Liver (tissue), 9 donors: Measurements from ENCODE around the gene CCL21. TPM values are rescaled to one million over a fixed set of nuclear protein-coding genes. Genes with fewer than 3 reads are reported as not detected.

Experiments used
- DNase-seq: peaks from one replicate; pipeline ENCODE4 v3.0.0-alpha.2; 2017; ENCODE audit warnings: low spot score
- H3K27ac ChIP-seq, 2 donors: one replicate each; pipeline ENCODE4 v1.7.0; 2013; ENCODE audit warnings: inconsistent platforms in 2 of 2, low read length in 2 of 2, control low read depth in 1 of 2, low read depth in 1 of 2, mild to moderate bottlenecking in 1 of 2
- H3K27me3 ChIP-seq, 4 donors: one replicate each; pipeline versions ENCODE4 v1.6.1 to v1.7.0; 2013; ENCODE audit warnings: low read length in 3 of 4, inconsistent platforms in 1 of 4, mild to moderate bottlenecking in 1 of 4, moderate library complexity in 1 of 4; ENCODE audit not compliant: control insufficient read depth in 4 of 4, insufficient read depth in 4 of 4
- H3K36me3 ChIP-seq, 4 donors: one replicate each; pipeline versions ENCODE4 v1.6.1 to v1.7.0; 2013; ENCODE audit warnings: low read length in 3 of 4, mild to moderate bottlenecking in 3 of 4, low read depth in 1 of 4, moderate library complexity in 1 of 4; ENCODE audit not compliant: control insufficient read depth in 4 of 4, insufficient read depth in 3 of 4
- H3K4me1 ChIP-seq, 4 donors: one replicate each; pipeline versions ENCODE4 v1.6.1 to v1.7.0; 2013; ENCODE audit warnings: low read length in 3 of 4, mild to moderate bottlenecking in 3 of 4, moderate library complexity in 1 of 4; ENCODE audit not compliant: control insufficient read depth in 4 of 4, insufficient read depth in 4 of 4
- H3K4me3 ChIP-seq, 3 donors: one replicate each; pipeline versions ENCODE4 v1.6.1 to v1.7.0; 2013; ENCODE audit warnings: low read length in 3 of 3, control low read depth in 1 of 3, low read depth in 1 of 3, mild to moderate bottlenecking in 1 of 3
- H3K9ac ChIP-seq, 2 donors: one replicate each; pipeline ENCODE4 v1.7.0; 2013; ENCODE audit warnings: low read length in 2 of 2, mild to moderate bottlenecking in 2 of 2, moderate library complexity in 2 of 2, control low read depth in 1 of 2, low read depth in 1 of 2
- H3K9me3 ChIP-seq, 4 donors: one replicate each; pipeline versions ENCODE4 v1.6.1 to v1.7.0; 2013; ENCODE audit warnings: low read length in 3 of 4; ENCODE audit not compliant: control insufficient read depth in 4 of 4
- ATF3 ChIP-seq: IDR thresholded peaks from 2 replicates; pipeline ENCODE4 v1.6.1; 2016; ENCODE audit warnings: antibody characterized with exemption
- EGR1 ChIP-seq, 2 donors: IDR thresholded peaks; 2 replicates each; pipeline ENCODE4 v1.6.1; 2016 to 2018; ENCODE audit warnings: antibody characterized with exemption in 2 of 2, low read depth in 2 of 2
- FOXA1 ChIP-seq: IDR thresholded peaks from 2 replicates; pipeline ENCODE4 v1.6.1; 2016; ENCODE audit warnings: antibody characterized with exemption
- FOXA2 ChIP-seq: IDR thresholded peaks from 2 replicates; pipeline ENCODE4 v1.6.1; 2016; ENCODE audit warnings: antibody characterized with exemption
- GABPA ChIP-seq, 2 donors: IDR thresholded peaks in 1 of 2; conservative IDR thresholded peaks in 1 of 2; 2 replicates each; pipeline ENCODE4 v1.6.1; 2016; ENCODE audit warnings: antibody characterized with exemption in 2 of 2, mild to moderate bottlenecking in 1 of 2, moderate library complexity in 1 of 2
- HNF4G ChIP-seq: IDR thresholded peaks from 2 replicates; pipeline ENCODE4 v1.6.1; 2016; ENCODE audit warnings: antibody characterized with exemption
- JUND ChIP-seq, 2 donors: IDR thresholded peaks; 2 replicates each; pipeline ENCODE4 v1.6.1; 2016; ENCODE audit warnings: antibody characterized with exemption in 2 of 2
- NR2F2 ChIP-seq: IDR thresholded peaks from 2 replicates; pipeline ENCODE4 v1.6.1; 2016; ENCODE audit warnings: antibody characterized with exemption
- RAD21 ChIP-seq, 2 donors: IDR thresholded peaks; 2 replicates each; pipeline ENCODE4 v1.6.1; 2016; ENCODE audit warnings: antibody characterized with exemption in 2 of 2, mild to moderate bottlenecking in 2 of 2
- SP1 ChIP-seq: IDR thresholded peaks from 2 replicates; pipeline ENCODE4 v1.6.1; 2018; ENCODE audit warnings: antibody characterized with exemption, mild to moderate bottlenecking
- TAF1 ChIP-seq: conservative IDR thresholded peaks from 2 replicates; pipeline ENCODE4 v1.6.1; 2016; ENCODE audit warnings: antibody characterized with exemption, mild to moderate bottlenecking
- YY1 ChIP-seq: IDR thresholded peaks from 2 replicates; pipeline ENCODE4 v1.6.1; 2016; ENCODE audit warnings: antibody characterized with exemption, mild to moderate bottlenecking
- WGBS: extraction: QIAGEN DNeasy Blood & Tissue Kit; methylation state at CpG from one replicate; pipeline ENCODE4 v1.1.7; 2013; 5-methylcytosine and 5-hydroxymethylcytosine counted together
- polyA plus RNA-seq, 2 donors: library from polyadenylated mRNA; stranded (reverse) in 1 of 2; unstranded in 1 of 2; fragments of 200-250 nt in 1 of 2; fragments of >200 nt in 1 of 2; fragmentation: Nextera tagmentation in 1 of 2; extraction: Ambion mirVana in 1 of 2; gene quantifications; one replicate each; pipeline versions ENCODE4 v1.2.1 to v1.2.3, GENCODE V29; 2013 to 2015
- total RNA-seq, 2 donors: library from RNA; depleted of rRNA; stranded (reverse); fragments of >200 nt; gene quantifications; one replicate each; pipeline ENCODE4 v1.2.3, GENCODE V29; 2014
- TF ChIP-seq, protein P1 (sequence below): fragments of 150-350 bp; IDR thresholded peaks from 2 replicates; pipeline ENCODE4 v1.5.1; 2017; ENCODE audit warnings: improper control_type of control experiment, low read depth, low read length; ENCODE audit not compliant: missing input control
- TF ChIP-seq, protein P2 (sequence below): IDR thresholded peaks from 2 replicates; pipeline ENCODE4 v1.6.1; 2016; ENCODE audit warnings: antibody characterized with exemption, mild to moderate bottlenecking
- TF ChIP-seq, protein P3 (sequence below): IDR thresholded peaks from 2 replicates; pipeline ENCODE4 v1.6.1; 2016; ENCODE audit warnings: antibody characterized with exemption
- donor health status: healthy.
- donor health status: healthy.
- donor health status: healthy.
- donor health status: healthy.
- donor health status: healthy.

The CCL21 gene
- total and polyA plus RNA-seq, 4 donors: 2.2 to 31.0 (median 10.6) TPM

DNA sequence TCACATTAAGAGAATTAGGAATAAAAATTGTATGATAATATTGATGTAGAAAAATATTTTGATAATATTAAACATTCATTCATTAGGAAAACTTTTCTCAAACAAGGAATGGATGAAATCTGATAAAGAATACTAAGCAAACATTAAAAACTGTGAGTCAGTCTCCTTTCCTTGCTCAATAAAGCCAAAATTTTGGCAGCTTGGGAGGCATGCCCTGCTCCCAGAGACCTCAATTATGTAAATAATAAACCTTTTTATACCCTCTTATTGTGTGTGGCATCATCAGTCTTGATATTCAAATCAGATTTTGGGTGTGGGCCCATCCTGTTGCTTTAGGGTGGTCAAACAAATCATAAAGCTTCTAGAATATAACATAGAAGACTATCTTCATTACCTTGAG, 36.6 kb upstream of the CCL21 start:
- Histone ChIP-seq H3K36me3 (no peaks in the 10 kb centered on the region), H3K27me3 (no peaks in the 10 kb centered on the region), H3K4me3 (no peak overlapping the region), H3K27ac (no peak overlapping the region), H3K9me3 (peaks cover 0 to 4% (median 0%) of the 10 kb centered on the region in 4 donors), H3K9ac (no peak overlapping the region), H3K4me1 (no peaks in the 10 kb centered on the region)
- TF ChIP-seq, protein P1, sequence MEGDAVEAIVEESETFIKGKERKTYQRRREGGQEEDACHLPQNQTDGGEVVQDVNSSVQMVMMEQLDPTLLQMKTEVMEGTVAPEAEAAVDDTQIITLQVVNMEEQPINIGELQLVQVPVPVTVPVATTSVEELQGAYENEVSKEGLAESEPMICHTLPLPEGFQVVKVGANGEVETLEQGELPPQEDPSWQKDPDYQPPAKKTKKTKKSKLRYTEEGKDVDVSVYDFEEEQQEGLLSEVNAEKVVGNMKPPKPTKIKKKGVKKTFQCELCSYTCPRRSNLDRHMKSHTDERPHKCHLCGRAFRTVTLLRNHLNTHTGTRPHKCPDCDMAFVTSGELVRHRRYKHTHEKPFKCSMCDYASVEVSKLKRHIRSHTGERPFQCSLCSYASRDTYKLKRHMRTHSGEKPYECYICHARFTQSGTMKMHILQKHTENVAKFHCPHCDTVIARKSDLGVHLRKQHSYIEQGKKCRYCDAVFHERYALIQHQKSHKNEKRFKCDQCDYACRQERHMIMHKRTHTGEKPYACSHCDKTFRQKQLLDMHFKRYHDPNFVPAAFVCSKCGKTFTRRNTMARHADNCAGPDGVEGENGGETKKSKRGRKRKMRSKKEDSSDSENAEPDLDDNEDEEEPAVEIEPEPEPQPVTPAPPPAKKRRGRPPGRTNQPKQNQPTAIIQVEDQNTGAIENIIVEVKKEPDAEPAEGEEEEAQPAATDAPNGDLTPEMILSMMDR: no peak
- TF ChIP-seq GABPA (IDR thresholded peaks at IDR 0.05 in 1 of 2, conservative IDR thresholded peaks at IDR 0.05 in 1 of 2) (no peak), NR2F2 (no peak), YY1 (no peak), ATF3 (no peak), TAF1 (no peak), RAD21 (IDR thresholded peaks at IDR 0.05) (no peak), HNF4G (no peak), SP1 (no peak), JUND (IDR thresholded peaks at IDR 0.05) (no peak), FOXA1 (no peak), FOXA2 (no peak)
- no peak for DNase-seq

DNA sequence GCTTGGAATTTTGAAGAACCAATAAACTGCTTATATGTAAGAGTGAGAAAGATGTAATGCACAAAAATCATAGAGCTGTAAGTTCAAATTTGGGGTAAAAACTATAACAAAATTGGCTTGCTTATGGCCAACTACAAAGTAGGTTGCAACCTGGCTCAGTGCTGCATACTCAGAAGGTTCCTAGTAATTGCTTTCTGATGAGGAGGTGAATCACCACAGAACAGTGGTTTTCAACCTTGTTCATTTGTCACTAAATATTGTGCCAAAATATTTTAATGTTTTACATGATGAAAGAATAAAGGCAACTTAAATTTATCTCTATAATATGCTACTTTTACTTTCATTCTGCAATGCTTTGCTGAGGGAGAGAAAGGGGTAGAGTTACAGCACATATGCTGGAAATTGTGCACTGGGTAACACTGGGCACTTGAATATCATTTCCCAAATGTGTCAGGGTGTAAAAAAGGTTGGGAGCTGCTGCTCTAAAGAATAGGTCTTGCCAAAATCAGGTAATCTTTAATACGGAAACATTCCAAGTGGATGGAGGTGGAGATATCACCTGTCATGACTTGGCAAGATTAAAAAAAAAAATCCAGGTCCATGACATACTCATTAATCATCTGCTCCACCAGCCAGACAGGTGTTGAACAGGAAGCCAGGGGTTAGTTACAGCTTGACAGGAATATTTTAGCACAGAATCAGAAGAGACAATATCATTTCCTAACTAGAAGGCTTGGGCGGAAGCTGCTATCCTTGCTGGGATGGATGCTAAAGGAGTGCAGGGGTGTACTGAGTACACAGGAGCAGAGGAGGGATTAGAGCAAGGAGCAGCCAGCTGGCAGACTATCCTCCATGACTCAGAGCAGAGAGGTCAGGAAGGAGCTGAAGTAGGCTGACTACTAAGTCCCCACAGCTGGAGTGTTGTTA, 34.6 kb upstream of the CCL21 start:
- Histone ChIP-seq H3K4me3 (no peak overlapping the region), H3K36me3 (no peaks in the 10 kb centered on the region), H3K4me1 (no peaks in the 10 kb centered on the region), H3K27me3 (no peaks in the 10 kb centered on the region), H3K27ac (no peak overlapping the region), H3K9ac (no peak overlapping the region), H3K9me3 (peaks cover 0 to 4% (median 0%) of the 10 kb centered on the region in 4 donors)
- TF ChIP-seq NR2F2 (peak; percentile 21), FOXA2 (no peak)
- WGBS: 82% methylated on average over 2 of the region's 2 CpGs
- DNase-seq: no peak

GRCh38 chr9:34742710-34743109, 32.8 kb upstream of the CCL21 start:
- H3K9ac ChIP-seq: no peak overlapping the region
- 94% methylated on average over 2 of the region's 2 CpGs for WGBS

More at GRCh38 chr9:34742710-34743109, 32.8 kb upstream of the CCL21 start:
- DNase-seq: no peak
- Histone ChIP-seq H3K9me3 (peaks cover 0 to 4% (median 0%) of the 10 kb centered on the region in 4 donors), H3K4me3 (no peak overlapping the region), H3K27me3 (no peaks in the 10 kb centered on the region), H3K27ac (no peak overlapping the region), H3K4me1 (no peaks in the 10 kb centered on the region), H3K36me3 (no peaks in the 10 kb centered on the region)
- TF ChIP-seq, protein P2, sequence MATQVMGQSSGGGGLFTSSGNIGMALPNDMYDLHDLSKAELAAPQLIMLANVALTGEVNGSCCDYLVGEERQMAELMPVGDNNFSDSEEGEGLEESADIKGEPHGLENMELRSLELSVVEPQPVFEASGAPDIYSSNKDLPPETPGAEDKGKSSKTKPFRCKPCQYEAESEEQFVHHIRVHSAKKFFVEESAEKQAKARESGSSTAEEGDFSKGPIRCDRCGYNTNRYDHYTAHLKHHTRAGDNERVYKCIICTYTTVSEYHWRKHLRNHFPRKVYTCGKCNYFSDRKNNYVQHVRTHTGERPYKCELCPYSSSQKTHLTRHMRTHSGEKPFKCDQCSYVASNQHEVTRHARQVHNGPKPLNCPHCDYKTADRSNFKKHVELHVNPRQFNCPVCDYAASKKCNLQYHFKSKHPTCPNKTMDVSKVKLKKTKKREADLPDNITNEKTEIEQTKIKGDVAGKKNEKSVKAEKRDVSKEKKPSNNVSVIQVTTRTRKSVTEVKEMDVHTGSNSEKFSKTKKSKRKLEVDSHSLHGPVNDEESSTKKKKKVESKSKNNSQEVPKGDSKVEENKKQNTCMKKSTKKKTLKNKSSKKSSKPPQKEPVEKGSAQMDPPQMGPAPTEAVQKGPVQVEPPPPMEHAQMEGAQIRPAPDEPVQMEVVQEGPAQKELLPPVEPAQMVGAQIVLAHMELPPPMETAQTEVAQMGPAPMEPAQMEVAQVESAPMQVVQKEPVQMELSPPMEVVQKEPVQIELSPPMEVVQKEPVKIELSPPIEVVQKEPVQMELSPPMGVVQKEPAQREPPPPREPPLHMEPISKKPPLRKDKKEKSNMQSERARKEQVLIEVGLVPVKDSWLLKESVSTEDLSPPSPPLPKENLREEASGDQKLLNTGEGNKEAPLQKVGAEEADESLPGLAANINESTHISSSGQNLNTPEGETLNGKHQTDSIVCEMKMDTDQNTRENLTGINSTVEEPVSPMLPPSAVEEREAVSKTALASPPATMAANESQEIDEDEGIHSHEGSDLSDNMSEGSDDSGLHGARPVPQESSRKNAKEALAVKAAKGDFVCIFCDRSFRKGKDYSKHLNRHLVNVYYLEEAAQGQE: no peak
- TF ChIP-seq NR2F2: no peak
- TF ChIP-seq EGR1 (IDR thresholded peaks at IDR 0.05; ENCODE audit: low read depth in 2 of 2): no peak
- no peak for TF ChIP-seq FOXA1
- no peak for TF ChIP-seq RAD21 (IDR thresholded peaks at IDR 0.05)
- no peak for TF ChIP-seq HNF4G
- no peak for TF ChIP-seq JUND (IDR thresholded peaks at IDR 0.05)
- TF ChIP-seq TAF1: no peak
- no peak for TF ChIP-seq GABPA (IDR thresholded peaks at IDR 0.05 in 1 of 2, conservative IDR thresholded peaks at IDR 0.05 in 1 of 2)
- TF ChIP-seq, protein P3, sequence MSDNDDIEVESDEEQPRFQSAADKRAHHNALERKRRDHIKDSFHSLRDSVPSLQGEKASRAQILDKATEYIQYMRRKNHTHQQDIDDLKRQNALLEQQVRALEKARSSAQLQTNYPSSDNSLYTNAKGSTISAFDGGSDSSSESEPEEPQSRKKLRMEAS: no peak
